ENCODE data around the gene GRB10. TPM values are rescaled to one million over a fixed set of nuclear protein-coding genes. Genes with fewer than 3 reads are reported as not detected.
A peak's percentile ranks its signal among the peaks of the same experiment; 100 is the strongest.

The GRB10 gene
- total and polyA plus RNA-seq, 4 donors = 10.7 to 53.1 (median 17.5) TPM

GRCh38 chr7:50793947-50794570 lies 11.4 kb upstream of the GRB10 start:
- Histone ChIP-seq H3K36me3 (ENCODE audit: control insufficient read depth in 4 of 4, insufficient read depth in 3 of 4, low read depth in 1 of 4, low read length in 3 of 4) (no peaks in the 10 kb centered on the region), H3K4me1 (ENCODE audit: control insufficient read depth in 4 of 4, insufficient read depth in 4 of 4, low read length in 3 of 4) (peaks cover 5 to 32% (median 14%) of the 10 kb centered on the region in 4 donors), H3K27me3 (ENCODE audit: control insufficient read depth in 4 of 4, insufficient read depth in 4 of 4, low read length in 3 of 4) (no peaks in the 10 kb centered on the region), H3K9me3 (ENCODE audit: control insufficient read depth in 4 of 4, low read length in 3 of 4) (no peaks in the 10 kb centered on the region), H3K27ac (ENCODE audit: low read depth in 1 of 2, low read length in 2 of 2) (peak overlapping the region; percentile 60 to 75), H3K4me3 (ENCODE audit: low read depth in 1 of 3, low read length in 3 of 3) (peak overlapping the region; percentile 43 to 92 (median 65)), H3K9ac (ENCODE audit: low read depth in 1 of 2, low read length in 2 of 2) (no peak overlapping the region)
- no peak for DNase-seq (ENCODE audit: low spot score)
- TF ChIP-seq SP1 (IDR thresholded peaks at IDR 0.05) = no peak
- WGBS = 67% methylated on average over 18 of the region's 18 CpGs

DNA sequence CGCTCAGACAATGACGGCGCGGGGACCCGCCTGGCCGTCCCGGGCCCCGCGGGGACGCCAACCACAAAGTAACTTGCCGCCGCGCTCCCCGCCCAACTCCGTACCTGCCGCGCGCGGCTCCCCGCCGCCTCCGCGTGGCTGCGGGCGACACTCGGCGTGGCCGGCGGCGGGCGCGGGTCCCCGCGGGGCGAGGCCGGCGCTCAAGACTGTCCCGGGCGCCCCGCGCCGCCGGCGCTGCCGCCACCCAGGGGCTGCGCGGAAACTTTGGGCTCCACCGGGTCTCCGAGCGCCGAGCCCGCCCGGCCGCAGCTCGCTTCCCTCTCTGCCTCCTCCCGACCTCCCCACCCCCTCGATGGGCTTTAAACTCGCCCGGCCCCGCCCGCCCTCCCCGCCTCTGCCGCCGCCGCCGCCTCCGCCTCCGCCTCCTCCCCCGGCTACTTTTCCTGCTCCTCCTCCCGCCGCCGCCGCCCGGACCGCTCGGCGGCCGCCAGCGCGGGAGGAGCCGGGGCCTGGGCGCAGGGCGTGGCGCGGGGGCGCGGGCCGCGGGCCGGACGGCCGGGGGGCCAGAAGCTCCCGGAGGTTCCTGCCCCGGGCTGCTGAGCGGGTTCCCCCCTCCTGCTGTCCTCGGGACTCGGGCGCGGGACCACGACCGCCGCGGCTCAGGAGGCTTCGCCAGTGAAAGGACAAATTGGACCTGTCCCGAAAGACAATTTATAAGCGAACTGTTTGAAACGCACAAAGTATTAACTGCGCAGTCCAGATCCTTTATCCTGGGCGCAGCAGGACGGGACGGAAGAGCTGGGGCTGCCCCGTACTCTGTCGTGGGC lies 10.6 kb upstream of the GRB10 start:
- 1% methylated on average over 113 of the region's 113 CpGs for WGBS

More for the DNA sequence above, 10.6 kb upstream of the GRB10 start:
- no peaks in the 10 kb centered on the region for H3K27me3 ChIP-seq (ENCODE audit: control insufficient read depth in 4 of 4, insufficient read depth in 4 of 4, low read length in 3 of 4)
- H3K27ac ChIP-seq (ENCODE audit: low read depth in 1 of 2, low read length in 2 of 2) = peak overlapping the region; percentile 60 to 75
- TF ChIP-seq RXRA (IDR thresholded peaks at IDR 0.05) (no peak), GABPA (IDR thresholded peaks at IDR 0.05 in 1 of 2, conservative IDR thresholded peaks at IDR 0.05 in 1 of 2) (no peak), HNF4A (conservative IDR thresholded peaks at IDR 0.05) (no peak), JUND (IDR thresholded peaks at IDR 0.05) (no peak), TAF1 (conservative IDR thresholded peaks at IDR 0.05) (no peak), FOXA1 (IDR thresholded peaks at IDR 0.05) (no peak), SP1 (IDR thresholded peaks at IDR 0.05) (no peak), YY1 (IDR thresholded peaks at IDR 0.05) (no peak), EGR1 (IDR thresholded peaks at IDR 0.05; ENCODE audit: low read depth in 2 of 2) (no peak), FOXA2 (IDR thresholded peaks at IDR 0.05) (no peak), NR2F2 (IDR thresholded peaks at IDR 0.05) (no peak), RAD21 (IDR thresholded peaks at IDR 0.05) (no peak), HNF4G (IDR thresholded peaks at IDR 0.05) (no peak), ATF3 (IDR thresholded peaks at IDR 0.05) (no peak)
- TF ChIP-seq, protein P1, sequence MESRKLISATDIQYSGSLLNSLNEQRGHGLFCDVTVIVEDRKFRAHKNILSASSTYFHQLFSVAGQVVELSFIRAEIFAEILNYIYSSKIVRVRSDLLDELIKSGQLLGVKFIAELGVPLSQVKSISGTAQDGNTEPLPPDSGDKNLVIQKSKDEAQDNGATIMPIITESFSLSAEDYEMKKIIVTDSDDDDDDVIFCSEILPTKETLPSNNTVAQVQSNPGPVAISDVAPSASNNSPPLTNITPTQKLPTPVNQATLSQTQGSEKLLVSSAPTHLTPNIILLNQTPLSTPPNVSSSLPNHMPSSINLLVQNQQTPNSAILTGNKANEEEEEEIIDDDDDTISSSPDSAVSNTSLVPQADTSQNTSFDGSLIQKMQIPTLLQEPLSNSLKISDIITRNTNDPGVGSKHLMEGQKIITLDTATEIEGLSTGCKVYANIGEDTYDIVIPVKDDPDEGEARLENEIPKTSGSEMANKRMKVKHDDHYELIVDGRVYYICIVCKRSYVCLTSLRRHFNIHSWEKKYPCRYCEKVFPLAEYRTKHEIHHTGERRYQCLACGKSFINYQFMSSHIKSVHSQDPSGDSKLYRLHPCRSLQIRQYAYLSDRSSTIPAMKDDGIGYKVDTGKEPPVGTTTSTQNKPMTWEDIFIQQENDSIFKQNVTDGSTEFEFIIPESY (IDR thresholded peaks at IDR 0.05) = no peak
- TF ChIP-seq, protein P2, sequence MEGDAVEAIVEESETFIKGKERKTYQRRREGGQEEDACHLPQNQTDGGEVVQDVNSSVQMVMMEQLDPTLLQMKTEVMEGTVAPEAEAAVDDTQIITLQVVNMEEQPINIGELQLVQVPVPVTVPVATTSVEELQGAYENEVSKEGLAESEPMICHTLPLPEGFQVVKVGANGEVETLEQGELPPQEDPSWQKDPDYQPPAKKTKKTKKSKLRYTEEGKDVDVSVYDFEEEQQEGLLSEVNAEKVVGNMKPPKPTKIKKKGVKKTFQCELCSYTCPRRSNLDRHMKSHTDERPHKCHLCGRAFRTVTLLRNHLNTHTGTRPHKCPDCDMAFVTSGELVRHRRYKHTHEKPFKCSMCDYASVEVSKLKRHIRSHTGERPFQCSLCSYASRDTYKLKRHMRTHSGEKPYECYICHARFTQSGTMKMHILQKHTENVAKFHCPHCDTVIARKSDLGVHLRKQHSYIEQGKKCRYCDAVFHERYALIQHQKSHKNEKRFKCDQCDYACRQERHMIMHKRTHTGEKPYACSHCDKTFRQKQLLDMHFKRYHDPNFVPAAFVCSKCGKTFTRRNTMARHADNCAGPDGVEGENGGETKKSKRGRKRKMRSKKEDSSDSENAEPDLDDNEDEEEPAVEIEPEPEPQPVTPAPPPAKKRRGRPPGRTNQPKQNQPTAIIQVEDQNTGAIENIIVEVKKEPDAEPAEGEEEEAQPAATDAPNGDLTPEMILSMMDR (IDR thresholded peaks at IDR 0.05; ENCODE audit: low read depth, low read length, missing input control) = no peak
- TF ChIP-seq, protein P3, sequence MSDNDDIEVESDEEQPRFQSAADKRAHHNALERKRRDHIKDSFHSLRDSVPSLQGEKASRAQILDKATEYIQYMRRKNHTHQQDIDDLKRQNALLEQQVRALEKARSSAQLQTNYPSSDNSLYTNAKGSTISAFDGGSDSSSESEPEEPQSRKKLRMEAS (IDR thresholded peaks at IDR 0.05) = no peak
- TF ChIP-seq, protein P4, sequence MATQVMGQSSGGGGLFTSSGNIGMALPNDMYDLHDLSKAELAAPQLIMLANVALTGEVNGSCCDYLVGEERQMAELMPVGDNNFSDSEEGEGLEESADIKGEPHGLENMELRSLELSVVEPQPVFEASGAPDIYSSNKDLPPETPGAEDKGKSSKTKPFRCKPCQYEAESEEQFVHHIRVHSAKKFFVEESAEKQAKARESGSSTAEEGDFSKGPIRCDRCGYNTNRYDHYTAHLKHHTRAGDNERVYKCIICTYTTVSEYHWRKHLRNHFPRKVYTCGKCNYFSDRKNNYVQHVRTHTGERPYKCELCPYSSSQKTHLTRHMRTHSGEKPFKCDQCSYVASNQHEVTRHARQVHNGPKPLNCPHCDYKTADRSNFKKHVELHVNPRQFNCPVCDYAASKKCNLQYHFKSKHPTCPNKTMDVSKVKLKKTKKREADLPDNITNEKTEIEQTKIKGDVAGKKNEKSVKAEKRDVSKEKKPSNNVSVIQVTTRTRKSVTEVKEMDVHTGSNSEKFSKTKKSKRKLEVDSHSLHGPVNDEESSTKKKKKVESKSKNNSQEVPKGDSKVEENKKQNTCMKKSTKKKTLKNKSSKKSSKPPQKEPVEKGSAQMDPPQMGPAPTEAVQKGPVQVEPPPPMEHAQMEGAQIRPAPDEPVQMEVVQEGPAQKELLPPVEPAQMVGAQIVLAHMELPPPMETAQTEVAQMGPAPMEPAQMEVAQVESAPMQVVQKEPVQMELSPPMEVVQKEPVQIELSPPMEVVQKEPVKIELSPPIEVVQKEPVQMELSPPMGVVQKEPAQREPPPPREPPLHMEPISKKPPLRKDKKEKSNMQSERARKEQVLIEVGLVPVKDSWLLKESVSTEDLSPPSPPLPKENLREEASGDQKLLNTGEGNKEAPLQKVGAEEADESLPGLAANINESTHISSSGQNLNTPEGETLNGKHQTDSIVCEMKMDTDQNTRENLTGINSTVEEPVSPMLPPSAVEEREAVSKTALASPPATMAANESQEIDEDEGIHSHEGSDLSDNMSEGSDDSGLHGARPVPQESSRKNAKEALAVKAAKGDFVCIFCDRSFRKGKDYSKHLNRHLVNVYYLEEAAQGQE (IDR thresholded peaks at IDR 0.05) = no peak
- H3K9ac ChIP-seq (ENCODE audit: low read depth in 1 of 2, low read length in 2 of 2) = peak overlapping the region in 1 of 2 donors; percentile 54
- H3K9me3 ChIP-seq (ENCODE audit: control insufficient read depth in 4 of 4, low read length in 3 of 4) = no peaks in the 10 kb centered on the region
- peak; percentile 71 for DNase-seq (ENCODE audit: low spot score)
- no peaks in the 10 kb centered on the region for H3K36me3 ChIP-seq (ENCODE audit: control insufficient read depth in 4 of 4, insufficient read depth in 3 of 4, low read depth in 1 of 4, low read length in 3 of 4)
- peaks cover 5 to 37% (median 15%) of the 10 kb centered on the region in 4 donors for H3K4me1 ChIP-seq (ENCODE audit: control insufficient read depth in 4 of 4, insufficient read depth in 4 of 4, low read length in 3 of 4)
- peak overlapping the region; percentile 65 to 92 (median 85) for H3K4me3 ChIP-seq (ENCODE audit: low read depth in 1 of 3, low read length in 3 of 3)
